HG02610 (cell line): Measurements from ENCODE around the gene BIRC5.
"Not testable (repeated sequence)": the region's sequence is repeated elsewhere in the genome, so short reads cannot be mapped to it uniquely, and the experiment has no call there.

Experiments
- ATAC-seq: cut with Tn5 transposase; IDR thresholded peaks from one replicate; pipeline ENCODE4 v1.9.1; 2021; ENCODE audit warnings: mild to moderate bottlenecking, moderate library complexity; ENCODE audit not compliant: unreplicated experiment

Gene BIRC5

DNA sequence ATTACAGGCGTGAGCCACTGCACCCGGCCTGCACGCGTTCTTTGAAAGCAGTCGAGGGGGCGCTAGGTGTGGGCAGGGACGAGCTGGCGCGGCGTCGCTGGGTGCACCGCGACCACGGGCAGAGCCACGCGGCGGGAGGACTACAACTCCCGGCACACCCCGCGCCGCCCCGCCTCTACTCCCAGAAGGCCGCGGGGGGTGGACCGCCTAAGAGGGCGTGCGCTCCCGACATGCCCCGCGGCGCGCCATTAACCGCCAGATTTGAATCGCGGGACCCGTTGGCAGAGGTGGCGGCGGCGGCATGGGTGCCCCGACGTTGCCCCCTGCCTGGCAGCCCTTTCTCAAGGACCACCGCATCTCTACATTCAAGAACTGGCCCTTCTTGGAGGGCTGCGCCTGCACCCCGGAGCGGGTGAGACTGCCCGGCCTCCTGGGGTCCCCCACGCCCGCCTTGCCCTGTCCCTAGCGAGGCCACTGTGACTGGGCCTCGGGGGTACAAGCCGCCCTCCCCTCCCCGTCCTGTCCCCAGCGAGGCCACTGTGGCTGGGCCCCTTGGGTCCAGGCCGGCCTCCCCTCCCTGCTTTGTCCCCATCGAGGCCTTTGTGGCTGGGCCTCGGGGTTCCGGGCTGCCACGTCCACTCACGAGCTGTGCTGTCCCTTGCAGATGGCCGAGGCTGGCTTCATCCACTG lies at the start of gene BIRC5:
Gene BIRC5 (plus strand): TSS at position 238 of the 690 bp plus-strand sequence. CDS start 64 bp downstream, at position 302.
- peak; percentile 82 for ATAC-seq

DNA sequence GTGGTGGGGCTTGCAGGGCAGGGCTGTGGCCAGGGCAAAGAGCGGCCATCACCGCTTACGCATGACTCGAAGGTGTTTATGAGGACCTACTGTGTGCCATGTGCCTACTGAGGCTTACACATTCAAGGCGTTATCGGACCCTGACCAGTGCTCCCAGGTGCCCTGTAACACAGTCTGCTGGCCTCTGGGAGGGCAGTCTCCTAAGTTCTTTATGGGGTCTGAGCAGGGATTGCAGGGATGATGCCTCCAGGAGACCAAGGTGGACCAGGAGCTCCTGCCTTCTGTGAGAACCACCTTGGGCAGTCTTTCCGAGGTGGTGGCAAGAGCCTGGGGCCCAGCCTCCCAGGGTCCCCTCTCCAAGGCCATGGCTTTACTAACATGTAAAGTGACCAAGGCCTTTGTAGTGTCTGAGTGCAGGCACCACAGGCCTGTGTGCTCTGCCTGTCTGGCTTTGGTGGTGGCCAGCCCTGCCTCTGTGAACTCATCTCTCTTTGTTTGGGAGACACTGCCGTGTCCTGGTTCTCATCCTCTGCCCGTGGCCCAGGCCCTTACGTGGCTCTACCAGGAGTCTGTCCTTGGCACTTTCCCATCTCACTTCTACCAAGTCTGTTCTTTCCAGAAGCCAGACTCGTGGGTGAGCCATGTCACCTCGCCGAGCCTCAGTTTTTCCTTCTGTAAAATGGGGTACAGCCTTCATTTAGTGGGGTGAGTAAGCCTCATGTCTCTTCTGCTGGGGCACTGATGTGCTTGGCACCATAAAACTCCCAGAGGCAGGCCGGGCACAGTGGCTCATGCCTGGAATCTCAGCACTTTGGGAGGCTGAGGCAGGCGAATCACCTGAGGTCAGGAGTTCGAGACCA lies 49.1 kb upstream of the BIRC5 start:
- ATAC-seq: no peak

DNA sequence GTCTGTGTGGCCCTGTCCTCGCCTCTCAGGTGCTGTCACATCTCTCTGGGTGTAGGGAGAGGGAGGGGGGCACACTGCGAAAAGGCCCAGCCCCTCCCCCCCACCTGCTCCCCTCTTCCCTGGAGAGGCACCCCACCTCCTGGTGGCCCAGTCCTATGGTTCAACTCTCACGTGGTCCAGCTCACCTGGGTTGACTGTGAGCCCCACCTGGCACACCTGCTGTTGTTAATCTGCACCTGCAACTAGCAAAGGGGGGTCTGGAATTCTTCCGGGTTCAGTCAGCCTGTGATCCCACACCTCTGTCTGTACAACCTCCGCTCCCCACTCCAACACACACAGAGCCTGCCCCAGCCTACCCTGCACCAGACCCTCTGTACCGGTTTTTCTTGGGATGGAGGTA lies 47.6 kb upstream of the BIRC5 start:
- no peak for ATAC-seq

DNA sequence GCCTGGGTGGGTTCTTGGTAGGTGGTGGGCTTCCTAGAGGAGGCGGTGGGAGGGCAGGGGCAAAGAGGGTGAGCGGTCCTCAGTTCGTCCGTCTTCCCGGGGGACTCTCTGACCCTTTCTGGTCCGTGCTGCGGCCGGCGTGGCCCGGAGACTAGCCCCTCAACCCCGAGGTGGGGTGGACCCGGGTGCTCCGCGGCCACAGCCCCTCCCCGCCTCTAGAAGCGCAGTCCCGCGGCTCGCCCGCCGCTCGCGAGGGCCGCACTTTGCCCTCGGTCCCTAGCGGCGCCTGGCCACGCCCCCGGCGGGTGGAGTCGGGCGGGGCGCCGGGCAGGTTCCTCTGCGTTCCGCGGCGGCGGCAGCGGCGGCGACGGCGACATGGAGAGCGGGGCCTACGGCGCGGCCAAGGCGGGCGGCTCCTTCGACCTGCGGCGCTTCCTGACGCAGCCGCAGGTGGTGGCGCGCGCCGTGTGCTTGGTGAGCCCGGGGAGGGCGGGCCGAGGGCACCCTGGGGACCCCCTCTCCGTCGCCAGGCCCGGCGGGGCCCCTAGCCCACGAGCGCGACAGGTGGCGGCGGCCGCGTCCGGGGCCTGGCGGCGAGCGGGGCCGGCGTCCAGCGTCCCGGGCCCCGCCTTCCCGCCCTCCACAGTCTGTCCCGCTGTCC lies 45.7 kb upstream of the BIRC5 start, which contains the start of gene SYNGR2:
Gene SYNGR2 (plus strand): TSS at position 340 of the 661 bp plus-strand sequence. CDS start 36 bp downstream, at position 376.
- ATAC-seq: peak; percentile 57

DNA sequence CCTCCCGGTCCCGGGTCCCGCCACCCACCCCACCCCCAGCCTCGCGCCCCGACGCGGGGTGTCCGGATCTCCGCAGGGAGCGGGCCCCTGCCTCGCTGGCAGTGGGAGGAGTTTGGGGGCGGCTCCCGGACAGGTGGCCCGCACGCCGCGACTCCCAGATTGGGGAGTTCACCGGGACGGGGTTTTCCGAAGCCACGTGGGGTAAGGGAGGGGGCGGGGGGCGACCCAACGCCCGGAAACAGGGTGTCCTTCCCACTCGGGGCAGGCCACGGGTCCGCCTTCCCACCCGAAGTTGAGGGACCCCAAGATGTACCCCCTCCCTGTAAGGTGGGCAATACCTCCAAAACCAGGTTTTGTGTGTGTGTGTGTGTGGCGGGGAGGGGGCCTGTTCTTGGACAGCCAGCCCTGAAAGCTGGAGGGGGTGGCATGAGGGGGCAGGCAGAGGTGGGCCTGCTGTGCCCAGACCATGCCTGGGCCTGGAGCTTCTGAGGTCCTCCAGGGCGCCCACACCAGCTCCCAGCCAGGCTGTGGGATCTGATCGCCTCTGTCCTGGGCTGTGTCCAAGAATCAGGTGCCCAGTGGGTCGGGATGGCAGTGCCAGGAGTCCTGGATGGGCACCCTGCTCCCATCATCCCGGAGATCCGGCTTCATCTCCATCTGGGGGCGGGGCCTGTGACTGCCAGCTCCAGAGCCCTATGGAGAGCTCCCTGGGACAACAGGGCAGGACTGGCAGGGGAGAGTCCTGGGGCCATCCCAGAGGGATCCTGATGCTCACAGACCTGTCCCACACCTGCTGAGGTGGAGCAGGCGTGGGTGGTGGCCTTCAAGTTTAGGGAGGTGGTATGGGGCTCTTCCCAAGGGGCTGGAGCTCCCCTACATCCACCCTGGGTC lies 44.9 kb upstream of the BIRC5 start:
- peak; percentile 35 for ATAC-seq

DNA sequence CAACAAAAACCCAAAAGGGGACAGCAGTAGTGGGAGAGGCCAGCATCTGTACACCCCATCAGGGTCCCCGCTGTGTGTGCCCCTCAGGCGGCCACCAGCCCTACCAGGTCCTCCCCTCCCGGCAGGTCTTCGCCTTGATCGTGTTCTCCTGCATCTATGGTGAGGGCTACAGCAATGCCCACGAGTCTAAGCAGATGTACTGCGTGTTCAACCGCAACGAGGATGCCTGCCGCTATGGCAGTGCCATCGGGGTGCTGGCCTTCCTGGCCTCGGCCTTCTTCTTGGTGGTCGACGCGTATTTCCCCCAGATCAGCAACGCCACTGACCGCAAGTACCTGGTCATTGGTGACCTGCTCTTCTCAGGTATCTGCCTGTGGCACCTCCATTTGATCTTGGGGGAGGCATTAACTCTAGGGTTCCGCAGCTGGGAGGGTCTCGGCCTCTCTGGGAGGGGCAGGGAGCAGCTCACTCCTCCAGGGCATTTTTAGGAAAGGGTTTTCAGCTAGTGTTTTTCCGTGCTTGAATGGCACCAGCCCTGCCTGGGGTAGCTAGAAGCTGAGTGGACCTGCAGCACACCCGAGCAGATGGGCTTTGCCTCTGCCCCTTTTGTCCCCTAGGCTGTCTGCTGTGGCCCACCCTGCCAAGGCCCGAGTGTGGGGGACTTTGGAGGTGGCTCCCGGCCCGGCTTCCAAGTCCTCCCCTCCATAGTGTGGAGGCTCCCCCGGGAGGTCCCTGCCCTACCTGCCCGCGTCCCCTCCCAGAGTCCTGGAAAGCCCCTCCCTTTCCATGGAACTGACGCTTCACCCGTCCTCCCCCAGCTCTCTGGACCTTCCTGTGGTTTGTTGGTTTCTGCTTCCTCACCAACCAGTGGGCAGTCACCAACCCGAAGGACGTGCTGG lies 43.1 kb upstream of the BIRC5 start:
- no peak for ATAC-seq

DNA sequence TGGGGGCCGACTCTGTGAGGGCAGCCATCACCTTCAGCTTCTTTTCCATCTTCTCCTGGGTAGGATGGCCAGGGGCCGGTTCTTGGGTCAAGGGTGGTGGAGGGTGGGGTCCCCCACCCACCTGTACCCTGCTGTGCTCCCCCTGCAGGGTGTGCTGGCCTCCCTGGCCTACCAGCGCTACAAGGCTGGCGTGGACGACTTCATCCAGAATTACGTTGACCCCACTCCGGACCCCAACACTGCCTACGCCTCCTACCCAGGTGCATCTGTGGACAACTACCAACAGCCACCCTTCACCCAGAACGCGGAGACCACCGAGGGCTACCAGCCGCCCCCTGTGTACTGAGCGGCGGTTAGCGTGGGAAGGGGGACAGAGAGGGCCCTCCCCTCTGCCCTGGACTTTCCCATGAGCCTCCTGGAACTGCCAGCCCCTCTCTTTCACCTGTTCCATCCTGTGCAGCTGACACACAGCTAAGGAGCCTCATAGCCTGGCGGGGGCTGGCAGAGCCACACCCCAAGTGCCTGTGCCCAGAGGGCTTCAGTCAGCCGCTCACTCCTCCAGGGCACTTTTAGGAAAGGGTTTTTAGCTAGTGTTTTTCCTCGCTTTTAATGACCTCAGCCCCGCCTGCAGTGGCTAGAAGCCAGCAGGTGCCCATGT lies 42.3 kb upstream of the BIRC5 start:
- ATAC-seq: not testable (repeated sequence)

DNA sequence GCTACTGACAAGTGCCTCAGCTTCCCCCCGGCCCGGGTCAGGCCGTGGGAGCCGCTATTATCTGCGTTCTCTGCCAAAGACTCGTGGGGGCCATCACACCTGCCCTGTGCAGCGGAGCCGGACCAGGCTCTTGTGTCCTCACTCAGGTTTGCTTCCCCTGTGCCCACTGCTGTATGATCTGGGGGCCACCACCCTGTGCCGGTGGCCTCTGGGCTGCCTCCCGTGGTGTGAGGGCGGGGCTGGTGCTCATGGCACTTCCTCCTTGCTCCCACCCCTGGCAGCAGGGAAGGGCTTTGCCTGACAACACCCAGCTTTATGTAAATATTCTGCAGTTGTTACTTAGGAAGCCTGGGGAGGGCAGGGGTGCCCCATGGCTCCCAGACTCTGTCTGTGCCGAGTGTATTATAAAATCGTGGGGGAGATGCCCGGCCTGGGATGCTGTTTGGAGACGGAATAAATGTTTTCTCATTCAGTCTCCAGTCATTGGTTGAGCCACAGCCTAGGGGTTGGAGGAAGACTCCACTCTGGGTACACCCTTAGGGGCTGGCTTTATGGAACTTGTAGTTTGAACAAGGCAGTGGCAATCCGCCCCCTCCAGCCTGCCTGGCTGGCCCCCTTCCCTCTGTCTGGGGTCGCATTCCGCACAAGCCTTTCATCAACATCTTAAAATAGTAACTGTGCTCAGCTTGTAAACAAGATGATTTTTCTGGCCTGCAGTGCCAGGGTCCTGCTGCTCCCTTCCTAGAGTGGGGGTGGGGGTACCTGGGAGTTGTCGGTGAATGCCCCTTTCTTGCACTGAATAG lies 41.6 kb upstream of the BIRC5 start:
- ATAC-seq: no peak

DNA sequence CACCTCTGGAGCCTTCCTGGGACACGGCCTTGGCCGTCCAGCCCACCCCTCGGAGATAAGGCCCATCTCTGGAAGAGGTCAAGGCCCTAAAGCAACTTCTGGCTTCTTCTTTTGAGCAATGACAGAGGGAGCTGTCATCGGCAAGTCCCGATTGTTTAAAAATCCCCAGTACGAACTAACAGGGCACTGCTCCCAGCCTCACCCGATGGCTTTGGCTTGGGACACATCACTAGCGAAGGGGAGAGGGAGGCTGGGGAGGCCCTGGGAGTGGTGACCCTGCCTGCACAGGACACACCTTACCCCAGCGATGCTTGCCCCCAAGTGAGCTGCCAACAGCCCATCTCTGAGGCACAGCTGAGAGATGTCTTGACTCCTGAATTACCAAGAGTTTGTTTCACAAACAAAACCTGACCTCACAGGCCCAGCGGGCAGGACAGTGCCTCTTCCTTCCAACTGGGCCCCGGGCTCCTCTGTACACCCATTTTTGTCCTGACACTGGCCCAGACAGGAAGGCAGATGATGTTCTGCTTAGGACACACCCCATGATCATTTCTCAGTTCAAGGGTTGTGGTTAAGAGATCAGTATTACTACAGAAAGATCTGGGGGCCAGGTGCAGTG lies 40.8 kb upstream of the BIRC5 start:
- no peak for ATAC-seq

DNA sequence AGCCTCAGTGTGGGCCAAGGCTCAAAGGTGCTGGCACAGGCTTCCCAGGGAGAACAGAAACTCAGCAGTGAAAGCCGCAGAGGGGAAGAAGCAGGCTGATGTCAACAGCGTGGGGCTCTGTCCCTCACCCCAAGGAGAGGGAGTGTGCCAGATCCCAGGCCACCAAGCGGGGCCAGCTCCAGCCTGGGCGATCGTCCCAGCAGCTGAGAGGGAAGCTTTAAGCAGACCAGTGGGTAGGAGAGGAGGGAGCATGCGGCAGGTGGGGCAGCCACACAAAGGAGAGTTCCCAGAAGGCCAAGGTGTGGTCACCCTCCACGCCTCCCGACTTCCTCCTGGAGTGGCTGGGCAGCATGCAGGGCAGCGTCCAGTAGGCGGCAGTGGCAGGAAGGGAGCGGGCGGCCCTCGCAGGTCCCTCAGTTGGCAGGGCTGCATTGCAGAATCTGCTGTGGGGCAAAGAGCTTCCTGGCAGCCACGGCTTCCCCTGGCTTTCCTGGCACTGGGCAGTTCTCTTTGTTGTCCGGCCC lies 39.6 kb upstream of the BIRC5 start:
- no peak for ATAC-seq

DNA sequence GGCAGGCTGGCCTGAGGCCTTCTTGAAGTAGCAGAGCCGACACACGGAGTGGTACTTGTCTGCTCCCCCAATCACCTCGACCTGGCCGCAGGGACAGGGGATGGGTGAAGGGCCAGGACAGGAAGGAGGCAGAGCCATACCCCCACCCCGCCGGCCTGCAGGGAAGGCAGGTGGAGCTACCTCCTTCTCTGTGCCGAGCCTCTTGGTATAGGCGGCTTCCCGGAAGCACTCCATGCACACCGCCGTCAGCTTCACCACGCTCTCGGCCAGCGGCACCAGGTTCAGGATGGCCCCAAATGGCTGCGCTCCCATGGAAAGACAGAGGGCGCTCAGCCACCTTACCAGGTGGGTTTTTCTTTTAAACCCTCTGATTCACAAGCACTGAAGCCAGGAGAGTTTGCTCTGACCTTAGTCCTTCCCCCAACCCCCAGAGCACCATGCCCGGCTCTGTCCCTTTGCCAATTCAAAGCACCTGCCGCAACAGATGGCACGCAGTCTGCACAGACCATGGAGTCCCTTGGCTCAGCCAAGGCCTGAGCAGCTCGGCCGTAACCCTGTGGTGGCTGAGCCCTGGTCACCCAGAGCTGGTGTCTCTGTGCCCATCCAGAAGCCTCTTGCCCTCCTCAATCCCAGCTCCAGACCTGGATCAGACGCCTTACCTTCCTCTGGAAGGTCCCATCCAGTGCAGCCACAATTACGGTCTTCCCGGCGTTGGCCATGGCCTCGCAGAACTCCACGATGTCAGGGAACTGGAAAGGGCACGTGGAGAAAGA lies 39.0 kb upstream of the BIRC5 start:
- no peak for ATAC-seq

DNA sequence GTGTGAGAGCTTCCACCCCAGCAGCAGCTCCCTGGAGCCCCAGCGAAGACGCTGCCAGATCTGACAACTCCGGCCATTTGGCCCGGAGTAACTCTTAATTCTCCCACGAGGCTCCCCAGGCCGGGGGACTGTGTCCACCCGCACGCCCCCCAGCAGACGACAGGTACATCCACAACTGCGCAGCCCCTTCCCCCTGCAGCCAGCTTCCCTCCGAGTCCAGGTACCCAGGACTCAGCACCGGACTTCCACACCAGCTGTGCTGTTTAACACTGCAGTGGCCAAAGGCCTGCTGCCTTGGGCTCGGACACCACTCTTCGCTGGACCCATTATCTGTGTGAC lies 38.4 kb upstream of the BIRC5 start:
- no peak for ATAC-seq

DNA sequence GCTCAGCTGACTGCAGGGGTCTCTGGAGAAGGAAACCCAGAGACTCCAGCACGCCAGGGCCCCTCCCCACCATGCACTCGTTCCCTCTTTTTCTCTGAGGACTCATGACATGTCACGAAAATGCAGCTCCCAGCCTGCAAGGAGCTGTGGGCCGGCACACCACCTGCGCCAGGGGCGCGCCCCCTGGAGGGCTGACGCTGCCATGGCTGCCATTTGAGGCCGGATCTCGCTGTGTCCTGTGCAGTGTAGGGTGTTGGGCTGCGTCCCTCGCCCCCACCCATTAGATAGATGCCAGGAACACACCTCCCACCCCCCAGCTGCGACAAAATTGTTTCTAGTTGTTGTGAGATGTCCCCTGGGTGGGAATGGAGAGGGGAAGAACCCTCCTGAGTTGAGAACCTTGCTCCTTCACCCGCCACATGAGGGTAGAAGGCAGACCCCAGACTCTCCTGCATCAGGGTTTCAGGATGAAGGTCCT lies 37.5 kb upstream of the BIRC5 start:
- no peak for ATAC-seq

DNA sequence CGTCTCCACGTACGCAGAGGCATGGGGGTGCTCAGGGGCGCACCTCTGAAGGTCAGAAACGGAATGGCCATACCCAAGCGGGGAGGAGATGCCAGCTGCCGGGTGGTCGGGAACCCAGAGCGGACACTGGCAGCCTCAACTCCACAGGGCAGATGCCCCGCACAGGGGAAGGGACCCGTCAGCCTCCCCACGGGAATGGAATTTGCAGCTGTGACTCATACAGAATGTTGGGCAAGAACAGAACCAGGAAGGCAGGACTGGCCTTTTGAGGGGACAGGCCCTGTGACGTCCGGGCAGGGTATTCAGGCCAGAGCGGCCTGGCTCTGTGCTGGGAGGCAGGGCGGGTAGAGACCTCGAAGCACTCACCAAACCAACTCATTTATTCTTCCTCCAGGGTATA lies 34.7 kb upstream of the BIRC5 start:
- no peak for ATAC-seq

DNA sequence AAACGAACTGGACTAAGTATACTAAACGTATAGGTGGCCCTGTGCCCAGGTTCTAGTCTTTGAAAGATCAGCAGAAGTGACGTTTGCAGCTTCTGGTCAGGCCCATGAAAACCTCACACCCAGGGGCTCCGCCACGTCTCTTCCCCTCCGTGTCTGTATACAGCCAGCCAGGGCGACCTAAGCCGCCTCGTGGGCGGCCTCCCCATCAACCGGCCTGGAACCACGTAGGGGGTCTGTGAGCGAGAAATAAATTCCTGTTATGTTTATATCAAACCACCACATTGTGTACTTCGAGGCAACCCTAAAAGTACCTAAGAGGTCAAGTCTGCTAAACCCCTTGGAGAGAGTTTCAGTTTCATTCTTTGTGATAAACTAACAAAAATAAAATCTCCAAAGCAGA lies 34.0 kb upstream of the BIRC5 start:
- no peak for ATAC-seq

DNA sequence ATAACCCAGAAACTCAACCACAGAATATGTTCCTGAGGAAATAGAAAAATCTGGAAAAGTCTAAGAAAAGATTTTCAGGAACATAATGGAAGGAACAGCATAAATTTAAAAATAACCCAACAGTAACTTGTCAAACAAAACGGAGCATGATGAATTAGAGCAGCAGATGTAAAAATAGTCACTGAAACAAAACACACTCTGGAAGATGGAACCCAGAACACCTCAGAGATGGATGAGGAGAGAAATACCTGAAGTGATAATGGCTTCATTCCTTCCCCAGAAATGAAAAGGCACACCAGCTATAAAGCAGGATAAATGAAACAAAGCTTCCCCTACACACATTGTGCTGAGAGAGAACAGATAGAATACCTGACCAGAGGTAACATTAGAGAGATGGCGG lies 33.5 kb upstream of the BIRC5 start:
- no peak for ATAC-seq

DNA sequence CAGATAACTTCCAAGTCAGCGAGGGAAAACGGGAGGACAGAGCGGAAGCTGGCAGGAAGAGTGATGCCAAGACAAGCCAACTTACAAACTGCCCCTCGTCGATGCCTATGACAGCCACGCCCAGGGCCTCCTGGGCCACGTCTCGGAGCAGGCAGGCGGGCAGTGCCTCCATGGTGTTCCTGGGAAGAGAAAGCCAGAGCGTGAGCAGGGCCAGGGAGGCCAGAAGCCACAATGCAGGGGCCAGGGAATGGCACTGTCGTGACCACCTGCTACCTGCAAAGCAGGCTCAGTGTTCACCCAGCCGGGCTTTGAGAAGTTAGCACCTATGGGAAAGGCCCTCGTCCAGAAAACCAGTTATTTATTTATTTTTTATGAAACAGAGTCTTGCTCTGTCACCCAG lies 31.5 kb upstream of the BIRC5 start:
- no peak for ATAC-seq
